ENCODE data around the gene SMDT1. TPM values are rescaled to one million over a fixed set of nuclear protein-coding genes. Genes with fewer than 3 reads are reported as not detected.

The SMDT1 gene
- total and polyA plus RNA-seq, 9 of the 15 experiments (the other 6 are each of a cell fraction or from before 2014, with no cell fraction given), result 7.9 to 65.2 (median 14.3) TPM

GRCh38 chr22:42035256-42035655 is 44.2 kb upstream of the SMDT1 start (continued):
- no peak for TF ChIP-seq CHD7 (IDR thresholded peaks at IDR 0.05; ENCODE audit: low read depth, low read length)

Data from K562 (cell line).